HT-29 (cell line): ENCODE measurements around the gene OAS3. TPM values are rescaled to one million over a fixed set of nuclear protein-coding genes. Genes with fewer than 3 reads are reported as not detected.
"Not testable (repeated sequence)": the region's sequence is repeated elsewhere in the genome, so short reads cannot be mapped to it uniquely, and the experiment has no call there.

Experiments used
- DNase-seq: peaks from one replicate; pipeline ENCODE4 v3.0.0-alpha.2; 2015; ENCODE audit warnings: low spot score
- total RNA-seq: library from RNA; depleted of rRNA; stranded (reverse); fragments of >200 nt; shearing (Covaris generic); gene quantifications from 2 replicates; pipeline ENCODE4 v1.2.3, GENCODE V29; 2014

Gene OAS3
- total RNA-seq, 1 experiment from 2014 or later = 70.9 TPM

- no peak for DNase-seq
Measured at GRCh38 chr12:112979041-112979680, 40.9 kb downstream of the OAS3 start.

- DNase-seq = no peak
Measured at GRCh38 chr12:112980491-112981158, 42.4 kb downstream of the OAS3 start.

GRCh38 chr12:112985642-112986290 lies 47.5 kb downstream of the OAS3 start:
- DNase-seq = no peak

GRCh38 chr12:112986291-112986800 lies 48.1 kb downstream of the OAS3 start:
- DNase-seq = no peak

- DNase-seq = no peak
Measured at GRCh38 chr12:112987561-112987960, 49.3 kb downstream of the OAS3 start.

- no peak for DNase-seq
Measured at GRCh38 chr12:112988224-112988623, 50.0 kb downstream of the OAS3 start.

GRCh38 chr12:112988823-112989385 lies 50.6 kb downstream of the OAS3 start:
- DNase-seq = not testable (repeated sequence)

- DNase-seq = no peak
Measured at GRCh38 chr12:112989806-112990205, 51.5 kb downstream of the OAS3 start.

- peak; percentile 71 for DNase-seq
Measured at GRCh38 chr12:112992541-112993398, 54.5 kb downstream of the OAS3 start.

- no peak for DNase-seq
Measured at GRCh38 chr12:112995008-112995407, 56.7 kb downstream of the OAS3 start.

- DNase-seq = no peak
Measured at GRCh38 chr12:112996501-112996900, 58.2 kb downstream of the OAS3 start.

- DNase-seq = no peak
Measured at GRCh38 chr12:112997506-112997905, 59.2 kb downstream of the OAS3 start.

GRCh38 chr12:112998987-112999767 lies 60.9 kb downstream of the OAS3 start:
- no peak for DNase-seq

GRCh38 chr12:113000433-113000832 lies 62.2 kb downstream of the OAS3 start:
- no peak for DNase-seq

- peak; percentile 53 for DNase-seq
Measured at GRCh38 chr12:113002155-113002554, 63.9 kb downstream of the OAS3 start.

GRCh38 chr12:113002676-113003075 lies 64.4 kb downstream of the OAS3 start:
- no peak for DNase-seq

- no peak for DNase-seq
Measured at GRCh38 chr12:113003636-113004035, 65.4 kb downstream of the OAS3 start.

GRCh38 chr12:113005762-113006161 lies 67.5 kb downstream of the OAS3 start:
- DNase-seq = no peak

- no peak for DNase-seq
Measured at GRCh38 chr12:113006206-113006605, 67.9 kb downstream of the OAS3 start.

GRCh38 chr12:113006641-113007040 lies 68.4 kb downstream of the OAS3 start:
- no peak for DNase-seq

GRCh38 chr12:113007166-113007565 lies 68.9 kb downstream of the OAS3 start:
- DNase-seq = no peak
